DOHH2 (cell line): ENCODE data around the gene SNRNP200.

Source experiments
- EZH2phosphoT487 ChIP-seq: fragments of 200-600 bp; sonication (generic); IDR thresholded peaks from 2 replicates; pipeline ENCODE4 v1.6.1; 2017; ENCODE audit warnings: borderline replicate concordance, mild to moderate bottlenecking, antibody characterized with exemption, low read length, moderate library complexity, mixed read lengths
- TF ChIP-seq, protein P1 (sequence below): fragments of 200-600 bp; sonication (generic); IDR thresholded peaks from one replicate; pipeline ENCODE4 v1.5.1; 2014; ENCODE audit warnings: antibody characterized with exemption, mild to moderate bottlenecking, low read depth, low read length; ENCODE audit not compliant: poor library complexity, severe bottlenecking

DNA sequence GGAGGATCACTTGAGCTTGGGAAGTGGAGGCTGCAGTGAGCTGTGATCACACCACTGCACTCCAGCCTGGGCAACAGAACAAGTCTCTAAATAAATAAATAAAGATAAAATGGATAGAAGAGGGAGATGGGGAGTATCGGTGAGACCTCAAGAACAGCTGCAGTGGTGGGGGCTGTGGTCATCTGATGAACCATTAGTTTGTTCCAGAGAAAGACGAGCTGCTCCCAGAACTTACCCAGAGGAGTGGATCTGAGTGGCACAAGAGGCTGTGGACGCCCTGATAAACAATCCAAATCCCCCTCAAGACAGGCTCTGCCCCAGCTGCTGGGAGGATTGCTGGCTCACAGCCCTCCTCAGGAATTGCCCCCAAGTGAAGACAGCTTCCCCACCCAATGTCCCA, 66.3 kb downstream of the SNRNP200 start:
- TF ChIP-seq, protein P1, sequence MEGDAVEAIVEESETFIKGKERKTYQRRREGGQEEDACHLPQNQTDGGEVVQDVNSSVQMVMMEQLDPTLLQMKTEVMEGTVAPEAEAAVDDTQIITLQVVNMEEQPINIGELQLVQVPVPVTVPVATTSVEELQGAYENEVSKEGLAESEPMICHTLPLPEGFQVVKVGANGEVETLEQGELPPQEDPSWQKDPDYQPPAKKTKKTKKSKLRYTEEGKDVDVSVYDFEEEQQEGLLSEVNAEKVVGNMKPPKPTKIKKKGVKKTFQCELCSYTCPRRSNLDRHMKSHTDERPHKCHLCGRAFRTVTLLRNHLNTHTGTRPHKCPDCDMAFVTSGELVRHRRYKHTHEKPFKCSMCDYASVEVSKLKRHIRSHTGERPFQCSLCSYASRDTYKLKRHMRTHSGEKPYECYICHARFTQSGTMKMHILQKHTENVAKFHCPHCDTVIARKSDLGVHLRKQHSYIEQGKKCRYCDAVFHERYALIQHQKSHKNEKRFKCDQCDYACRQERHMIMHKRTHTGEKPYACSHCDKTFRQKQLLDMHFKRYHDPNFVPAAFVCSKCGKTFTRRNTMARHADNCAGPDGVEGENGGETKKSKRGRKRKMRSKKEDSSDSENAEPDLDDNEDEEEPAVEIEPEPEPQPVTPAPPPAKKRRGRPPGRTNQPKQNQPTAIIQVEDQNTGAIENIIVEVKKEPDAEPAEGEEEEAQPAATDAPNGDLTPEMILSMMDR: no peak
- TF ChIP-seq EZH2phosphoT487: no peak
